GM12873 (cell line): ENCODE results near the gene NRF1.

Experiments
- TF ChIP-seq, protein P1 (sequence below): IDR thresholded peaks from 2 replicates; pipeline ENCODE4 v1.5.1; 2012; ENCODE audit warnings: low read depth, mild to moderate bottlenecking, moderate library complexity, low read length, control low read depth; ENCODE audit not compliant: insufficient read depth; ENCODE audit errors: missing control alignments

NRF1 gene

DNA sequence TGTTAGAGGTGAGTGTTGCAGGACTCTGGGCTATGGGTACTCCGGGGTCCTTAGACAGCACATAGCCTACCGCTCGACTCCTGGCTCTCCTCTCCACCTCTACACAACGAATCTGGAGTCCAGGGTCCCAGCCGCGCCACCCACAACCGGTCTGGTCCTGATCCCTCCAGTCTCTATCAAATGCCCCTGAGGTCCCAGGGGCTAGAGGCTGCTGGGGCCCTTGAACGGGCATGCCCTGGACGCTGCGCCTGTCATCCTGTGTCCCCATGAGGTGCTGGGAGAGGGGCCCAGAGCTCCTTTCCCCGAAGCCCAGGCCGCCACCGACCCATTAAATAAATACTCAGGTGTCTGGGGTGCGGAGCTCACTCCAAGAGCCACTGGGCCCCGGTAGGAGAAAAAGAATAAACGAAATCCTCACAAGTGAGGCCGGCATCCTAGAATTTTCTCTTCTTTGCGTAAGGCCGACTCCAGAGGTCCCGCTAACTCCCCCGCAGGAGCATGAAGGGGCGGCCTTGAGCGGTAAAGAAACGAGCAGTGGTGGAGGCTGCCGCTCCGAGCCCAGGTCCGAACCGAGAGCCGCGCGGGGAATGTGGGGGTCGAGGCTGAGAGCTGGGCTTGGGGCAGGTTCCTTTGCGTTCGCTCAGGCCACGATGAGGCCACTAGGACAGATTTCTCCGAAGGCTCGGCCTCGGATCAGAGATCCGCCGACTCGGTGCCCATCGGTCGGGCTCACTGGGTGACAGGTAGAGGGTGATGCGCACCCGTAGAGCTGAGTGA, 166.7 kb downstream of the NRF1 start:
- TF ChIP-seq, protein P1, sequence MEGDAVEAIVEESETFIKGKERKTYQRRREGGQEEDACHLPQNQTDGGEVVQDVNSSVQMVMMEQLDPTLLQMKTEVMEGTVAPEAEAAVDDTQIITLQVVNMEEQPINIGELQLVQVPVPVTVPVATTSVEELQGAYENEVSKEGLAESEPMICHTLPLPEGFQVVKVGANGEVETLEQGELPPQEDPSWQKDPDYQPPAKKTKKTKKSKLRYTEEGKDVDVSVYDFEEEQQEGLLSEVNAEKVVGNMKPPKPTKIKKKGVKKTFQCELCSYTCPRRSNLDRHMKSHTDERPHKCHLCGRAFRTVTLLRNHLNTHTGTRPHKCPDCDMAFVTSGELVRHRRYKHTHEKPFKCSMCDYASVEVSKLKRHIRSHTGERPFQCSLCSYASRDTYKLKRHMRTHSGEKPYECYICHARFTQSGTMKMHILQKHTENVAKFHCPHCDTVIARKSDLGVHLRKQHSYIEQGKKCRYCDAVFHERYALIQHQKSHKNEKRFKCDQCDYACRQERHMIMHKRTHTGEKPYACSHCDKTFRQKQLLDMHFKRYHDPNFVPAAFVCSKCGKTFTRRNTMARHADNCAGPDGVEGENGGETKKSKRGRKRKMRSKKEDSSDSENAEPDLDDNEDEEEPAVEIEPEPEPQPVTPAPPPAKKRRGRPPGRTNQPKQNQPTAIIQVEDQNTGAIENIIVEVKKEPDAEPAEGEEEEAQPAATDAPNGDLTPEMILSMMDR, result no peak

DNA sequence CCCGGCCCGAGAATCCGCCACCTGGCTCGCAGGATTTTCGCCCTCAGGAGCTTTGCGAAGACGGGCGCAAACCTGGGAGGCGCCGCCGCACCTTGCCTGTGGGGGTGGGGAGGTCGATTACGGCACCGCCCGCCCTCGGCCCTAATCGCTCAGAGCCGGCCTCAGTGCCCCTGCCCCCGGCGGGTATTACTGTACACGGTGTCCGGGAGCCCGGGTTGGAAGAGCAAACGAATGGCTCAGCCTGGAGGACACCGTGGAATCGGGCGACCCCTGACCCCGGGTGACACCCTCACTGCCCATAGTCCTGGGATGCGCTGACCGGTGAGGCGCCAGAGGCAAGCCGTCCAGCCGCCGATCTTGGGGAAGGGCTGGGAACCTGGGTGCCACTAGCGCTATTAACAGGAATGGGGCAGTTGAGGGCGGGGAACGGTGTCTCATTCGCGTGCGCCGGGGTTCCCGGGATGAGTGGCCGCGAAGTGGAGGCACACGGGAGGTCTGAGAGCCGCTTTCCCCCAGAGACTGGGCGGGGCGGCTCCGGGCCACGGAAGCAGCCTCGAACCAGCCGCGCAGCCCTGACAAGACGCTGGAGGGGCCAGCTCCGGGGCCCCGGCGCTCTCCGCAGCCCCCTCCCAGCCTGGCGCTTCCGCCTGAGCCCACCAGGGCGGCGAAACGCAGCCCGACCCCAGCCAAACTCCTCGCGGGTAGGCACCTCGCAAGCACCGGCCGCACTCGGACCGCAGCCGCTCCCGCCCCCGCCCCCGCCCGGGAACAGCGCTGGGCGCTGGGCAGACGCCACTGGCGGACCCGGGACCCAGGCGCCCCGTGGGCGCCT, 167.5 kb downstream of the NRF1 start:
- TF ChIP-seq, protein P1, result peak; percentile 20

DNA sequence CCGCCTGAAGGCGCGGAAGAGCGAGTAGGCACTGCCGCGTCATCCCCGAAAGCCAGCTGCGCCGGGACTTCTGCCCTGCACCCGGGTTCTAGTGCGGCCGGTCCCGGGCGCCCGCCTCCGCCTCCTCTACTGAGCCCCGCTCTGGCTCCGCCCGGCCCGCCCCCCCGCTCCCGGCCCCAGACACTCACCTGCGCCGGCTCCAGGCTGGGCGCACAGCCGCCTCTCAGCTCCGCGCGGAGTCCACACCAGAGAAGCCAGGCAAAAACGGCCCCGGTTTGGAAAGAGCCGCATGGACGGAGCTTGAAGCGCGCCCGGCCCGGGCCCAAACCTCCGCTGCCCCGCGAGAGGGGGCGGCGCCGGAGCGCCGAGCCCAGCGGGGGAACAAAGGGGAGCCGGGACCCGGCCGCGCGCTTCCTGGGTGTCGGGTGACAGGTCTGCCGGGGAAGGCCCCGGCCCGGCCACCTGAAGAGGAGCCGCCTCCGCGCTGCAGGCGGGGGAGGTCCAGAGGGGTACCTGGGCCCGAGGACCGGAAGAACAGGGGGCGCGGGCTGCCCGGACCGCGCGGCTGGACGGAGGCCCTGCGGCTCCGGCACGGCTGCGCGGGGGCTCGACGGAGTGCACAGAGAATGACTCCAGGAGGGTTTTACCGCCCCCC, 168.2 kb downstream of the NRF1 start:
- TF ChIP-seq, protein P1, result no peak

DNA sequence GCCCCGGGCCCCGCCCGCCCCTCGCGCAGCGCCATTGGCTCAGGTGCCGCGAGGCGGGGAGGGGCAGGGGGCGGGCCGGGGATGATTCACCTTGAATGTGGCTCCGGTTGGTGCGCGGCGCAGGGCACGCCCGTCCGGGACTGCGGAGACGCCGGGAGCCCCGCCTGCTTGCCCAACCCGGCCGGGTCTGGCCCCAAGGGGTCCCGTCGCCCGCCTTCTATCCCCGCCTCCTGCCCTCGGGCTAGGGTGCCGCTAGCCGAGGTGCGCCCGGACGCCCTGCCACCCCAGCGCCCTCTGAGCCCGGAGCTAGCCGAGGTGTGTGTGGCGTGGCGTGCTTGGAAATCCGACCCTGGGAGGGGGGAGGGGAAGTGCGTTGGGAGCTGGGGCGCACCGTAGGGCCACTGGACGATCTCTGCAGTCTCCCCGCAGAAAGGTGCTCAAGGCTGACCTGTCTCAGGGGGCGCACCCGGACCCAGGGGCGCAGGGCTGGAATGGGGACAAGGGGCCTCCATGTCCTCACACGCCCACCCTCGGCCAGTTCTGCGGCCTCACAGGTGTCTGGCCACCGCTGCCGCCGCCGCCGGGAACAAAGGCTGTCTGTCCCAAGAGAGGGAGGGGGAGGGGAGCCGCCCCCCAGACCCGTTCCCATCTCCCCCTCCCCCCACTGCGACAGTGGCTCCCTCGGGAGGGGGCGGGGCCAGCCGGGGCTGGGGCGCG, 168.9 kb downstream of the NRF1 start:
- TF ChIP-seq, protein P1, result no peak

DNA sequence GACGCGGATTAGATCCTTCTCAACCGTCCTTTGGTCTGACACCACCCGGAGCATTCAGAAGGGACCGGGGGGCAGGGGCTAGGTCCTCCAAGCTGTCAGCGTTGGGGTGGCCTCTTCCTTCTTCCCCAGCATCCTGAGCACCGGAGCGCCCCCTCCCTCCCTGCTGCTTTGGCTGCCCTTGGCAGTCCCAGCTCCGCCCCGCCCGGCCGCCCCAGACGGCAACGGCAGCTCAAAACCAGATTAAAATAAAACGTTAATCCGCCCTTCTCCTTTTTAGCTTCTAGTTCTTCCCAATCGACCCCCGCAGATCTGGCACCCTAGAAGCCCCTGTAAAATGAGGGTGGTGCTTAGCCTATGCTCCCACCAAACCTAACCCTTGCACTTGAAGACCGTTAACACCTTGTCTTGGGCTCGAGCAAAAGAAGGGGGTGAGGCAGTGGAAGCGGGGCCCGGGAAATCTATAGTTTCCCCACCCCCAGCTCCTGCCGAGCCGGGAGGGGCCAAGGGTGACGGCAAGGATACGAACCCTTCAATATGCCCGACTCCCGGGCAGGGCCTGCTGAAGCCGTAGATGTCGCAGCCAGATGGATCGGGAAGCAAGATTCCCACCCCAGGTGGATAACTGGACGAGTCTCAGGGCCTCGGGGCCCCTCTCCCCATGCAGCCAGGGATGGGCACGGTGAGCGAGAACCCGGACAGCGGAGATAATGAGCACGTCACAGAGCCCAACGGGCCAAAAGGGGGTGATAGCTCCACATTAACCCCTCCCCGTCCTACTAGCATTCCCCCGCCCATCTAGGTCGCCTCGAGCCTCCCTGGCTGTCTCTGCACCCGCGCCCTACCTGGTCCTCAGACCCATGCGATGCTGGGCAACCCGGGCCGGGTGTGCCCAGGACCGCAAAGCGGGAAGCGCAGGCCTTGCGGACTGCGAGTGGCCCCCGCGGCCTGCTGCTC, 169.7 kb downstream of the NRF1 start:
- TF ChIP-seq, protein P1, result no peak

DNA sequence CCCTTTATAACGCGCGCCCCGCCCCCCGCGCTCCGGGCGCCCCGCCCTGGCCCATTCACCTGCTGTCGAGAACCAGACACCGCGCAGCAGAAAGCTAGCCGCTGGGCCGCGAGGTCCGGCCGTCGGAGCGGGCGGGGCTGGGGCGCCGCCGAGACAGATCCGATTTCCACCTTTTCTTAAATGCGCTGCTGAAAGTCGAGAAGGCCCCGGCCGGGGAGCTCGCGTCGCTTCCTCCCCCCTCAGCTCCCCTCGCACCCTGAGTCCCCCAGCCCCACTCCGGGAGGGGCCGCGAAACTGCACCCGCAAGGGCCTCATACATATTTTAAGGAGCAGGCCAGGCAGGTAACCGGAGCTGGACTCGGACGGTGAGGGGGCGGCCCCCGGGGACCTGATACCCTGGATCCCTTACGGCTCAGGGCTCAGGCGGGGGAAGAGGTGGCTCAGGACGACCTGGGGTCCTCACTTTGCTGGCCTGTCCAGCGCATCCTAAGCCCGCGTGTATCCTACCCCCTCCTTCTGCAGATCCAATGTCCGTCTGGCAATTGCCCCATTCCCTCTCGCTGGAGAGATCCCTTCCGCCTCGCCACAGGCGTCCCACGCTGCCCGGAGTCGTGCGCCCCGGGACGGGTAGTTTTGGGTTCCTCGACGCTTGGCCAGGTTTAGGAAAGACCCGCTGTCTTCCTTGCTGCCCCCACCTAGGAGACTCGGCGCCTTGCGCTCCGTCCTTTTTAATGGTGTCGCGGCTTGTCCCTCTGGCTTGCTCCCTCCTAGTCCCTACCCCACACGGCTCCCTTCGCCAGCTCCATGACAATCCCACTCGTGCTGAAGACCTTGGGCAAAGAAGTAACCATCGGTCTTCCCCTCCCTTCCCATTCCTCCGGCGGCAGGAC, 170.7 kb downstream of the NRF1 start:
- TF ChIP-seq, protein P1, result no peak
